Measurements from ENCODE around the gene SPRY2.
"Not testable (repeated sequence)": the region's sequence is repeated elsewhere in the genome, so short reads cannot be mapped to it uniquely, and the experiment has no call there.

SPRY2 gene

GRCh38 chr13:80348750-80349149, 7.8 kb upstream of the SPRY2 start:
- Histone ChIP-seq H3K9me2 (replicated peaks; ENCODE audit: low read depth, low read length) (no peaks in the 10 kb centered on the region), H3F3A (ENCODE audit: low read depth) (no peaks in the 10 kb centered on the region), H4K20me1 (ENCODE audit: insufficient read depth, low read length, poor library complexity, severe bottlenecking) (no peaks in the 10 kb centered on the region), H2AFZ (ENCODE audit: low read length) (peak overlapping the region; percentile 49; the same call in 1 of the 2 replicates), H3K27me3 (ENCODE audit: insufficient read depth, low read length, poor library complexity, severe bottlenecking) (no peaks in the 10 kb centered on the region), H3K36me3 (ENCODE audit: insufficient read depth, low read length) (no peaks in the 10 kb centered on the region), H3K79me2 (ENCODE audit: insufficient read depth, low read length) (no peaks in the 10 kb centered on the region), H3K9ac (ENCODE audit: low read depth, low read length, poor library complexity, severe bottlenecking) (no peak overlapping the region), H3K4me1 (ENCODE audit: insufficient read depth, low read length, poor library complexity, severe bottlenecking) (peaks cover 1% of the 10 kb centered on the region), H3K9me3 (ENCODE audit: insufficient read depth, low read depth, low read length) (no peaks in the 10 kb centered on the region), H3K4me2 (ENCODE audit: low read depth, low read length, poor library complexity, severe bottlenecking) (no peak overlapping the region), H3K4me3 (ENCODE audit: low read length, poor library complexity, severe bottlenecking) (no peak overlapping the region)
- TF ChIP-seq EZH2phosphoT487 (IDR thresholded peaks at IDR 0.05; ENCODE audit: borderline replicate concordance) = no peak
- TF ChIP-seq, protein P1, sequence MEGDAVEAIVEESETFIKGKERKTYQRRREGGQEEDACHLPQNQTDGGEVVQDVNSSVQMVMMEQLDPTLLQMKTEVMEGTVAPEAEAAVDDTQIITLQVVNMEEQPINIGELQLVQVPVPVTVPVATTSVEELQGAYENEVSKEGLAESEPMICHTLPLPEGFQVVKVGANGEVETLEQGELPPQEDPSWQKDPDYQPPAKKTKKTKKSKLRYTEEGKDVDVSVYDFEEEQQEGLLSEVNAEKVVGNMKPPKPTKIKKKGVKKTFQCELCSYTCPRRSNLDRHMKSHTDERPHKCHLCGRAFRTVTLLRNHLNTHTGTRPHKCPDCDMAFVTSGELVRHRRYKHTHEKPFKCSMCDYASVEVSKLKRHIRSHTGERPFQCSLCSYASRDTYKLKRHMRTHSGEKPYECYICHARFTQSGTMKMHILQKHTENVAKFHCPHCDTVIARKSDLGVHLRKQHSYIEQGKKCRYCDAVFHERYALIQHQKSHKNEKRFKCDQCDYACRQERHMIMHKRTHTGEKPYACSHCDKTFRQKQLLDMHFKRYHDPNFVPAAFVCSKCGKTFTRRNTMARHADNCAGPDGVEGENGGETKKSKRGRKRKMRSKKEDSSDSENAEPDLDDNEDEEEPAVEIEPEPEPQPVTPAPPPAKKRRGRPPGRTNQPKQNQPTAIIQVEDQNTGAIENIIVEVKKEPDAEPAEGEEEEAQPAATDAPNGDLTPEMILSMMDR (conservative IDR thresholded peaks at IDR 0.05; ENCODE audit: low read length) = no peak

GRCh38 chr13:80348314-80348713, 7.4 kb upstream of the SPRY2 start:
- Histone ChIP-seq H3K4me1 (ENCODE audit: insufficient read depth, low read length, poor library complexity, severe bottlenecking) (peaks cover 6% of the 10 kb centered on the region), H3K9me2 (replicated peaks; ENCODE audit: low read depth, low read length) (no peaks in the 10 kb centered on the region), H3K79me2 (ENCODE audit: insufficient read depth, low read length) (no peaks in the 10 kb centered on the region), H3K9me3 (ENCODE audit: insufficient read depth, low read depth, low read length) (no peaks in the 10 kb centered on the region), H4K20me1 (ENCODE audit: insufficient read depth, low read length, poor library complexity, severe bottlenecking) (no peaks in the 10 kb centered on the region), H3K27me3 (ENCODE audit: insufficient read depth, low read length, poor library complexity, severe bottlenecking) (no peaks in the 10 kb centered on the region), H3K4me2 (ENCODE audit: low read depth, low read length, poor library complexity, severe bottlenecking) (no peak overlapping the region), H3F3A (ENCODE audit: low read depth) (no peaks in the 10 kb centered on the region), H3K9ac (ENCODE audit: low read depth, low read length, poor library complexity, severe bottlenecking) (no peak overlapping the region), H3K36me3 (ENCODE audit: insufficient read depth, low read length) (no peaks in the 10 kb centered on the region), H2AFZ (ENCODE audit: low read length) (peak overlapping the region; percentile 49; the same call in 1 of the 2 replicates), H3K4me3 (ENCODE audit: low read length, poor library complexity, severe bottlenecking) (no peak overlapping the region)
- TF ChIP-seq EZH2phosphoT487 (IDR thresholded peaks at IDR 0.05; ENCODE audit: borderline replicate concordance) = no peak
- TF ChIP-seq, protein P1 (conservative IDR thresholded peaks at IDR 0.05; ENCODE audit: low read length) = no peak

DNA sequence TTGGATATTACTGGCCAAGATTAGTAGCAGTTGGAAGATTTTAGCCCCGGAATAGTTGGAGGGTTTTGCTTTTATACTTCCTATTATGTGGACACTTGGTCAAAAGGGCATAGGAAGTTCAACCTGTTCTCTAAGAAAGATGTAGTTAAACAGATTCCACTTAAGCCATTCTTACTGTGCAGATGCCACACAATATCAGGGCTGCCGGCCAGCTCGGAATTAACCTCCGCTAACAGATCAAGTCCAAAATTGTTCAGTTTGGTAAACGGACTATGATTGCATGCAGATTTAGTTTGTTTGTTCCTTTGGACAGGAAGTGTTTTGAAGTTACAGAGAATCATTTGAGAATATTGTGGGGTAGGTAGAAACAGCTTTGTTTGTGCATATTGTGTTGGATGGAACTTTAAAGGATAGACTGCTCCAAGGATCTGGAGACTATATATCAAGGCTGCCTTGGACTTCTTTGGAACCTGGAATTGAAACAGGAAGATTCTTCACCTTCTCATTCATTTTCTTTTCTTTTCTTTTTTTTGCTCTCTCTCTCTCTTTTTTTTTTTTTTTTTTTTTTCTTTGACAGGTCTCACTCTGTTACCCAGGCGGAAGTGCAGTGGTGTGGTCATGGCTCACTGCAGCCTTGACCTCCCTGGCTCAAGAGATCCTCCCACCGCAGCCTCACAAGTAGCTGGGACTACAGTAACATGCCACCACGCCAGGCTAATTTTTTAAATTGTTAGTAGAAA, 5.0 kb upstream of the SPRY2 start:
- H3K4me3 ChIP-seq (ENCODE audit: low read length, poor library complexity, severe bottlenecking) = no peak overlapping the region
- peaks cover 13% of the 10 kb centered on the region for H3K4me1 ChIP-seq (ENCODE audit: insufficient read depth, low read length, poor library complexity, severe bottlenecking)

GRCh38 chr13:80344032-80344431, 3.1 kb upstream of the SPRY2 start:
- not testable (repeated sequence) for H3K9ac ChIP-seq (ENCODE audit: low read depth, low read length, poor library complexity, severe bottlenecking); H2AFZ ChIP-seq (ENCODE audit: low read length); H3K4me3 ChIP-seq (ENCODE audit: low read length, poor library complexity, severe bottlenecking); H3K27me3 ChIP-seq (ENCODE audit: insufficient read depth, low read length, poor library complexity, severe bottlenecking); H3K4me2 ChIP-seq (ENCODE audit: low read depth, low read length, poor library complexity, severe bottlenecking); H3K9me3 ChIP-seq (ENCODE audit: insufficient read depth, low read depth, low read length); H3K9me2 ChIP-seq (replicated peaks; ENCODE audit: low read depth, low read length); H3F3A ChIP-seq (ENCODE audit: low read depth); H3K36me3 ChIP-seq (ENCODE audit: insufficient read depth, low read length)
- Histone ChIP-seq H4K20me1 (ENCODE audit: insufficient read depth, low read length, poor library complexity, severe bottlenecking) (peaks cover 11% of the 10 kb centered on the region), H3K79me2 (ENCODE audit: insufficient read depth, low read length) (peaks cover 17% of the 10 kb centered on the region), H3K4me1 (ENCODE audit: insufficient read depth, low read length, poor library complexity, severe bottlenecking) (peaks cover 13% of the 10 kb centered on the region)

More for the DNA sequence above, 5.0 kb upstream of the SPRY2 start:
- no peaks in the 10 kb centered on the region for H3F3A ChIP-seq (ENCODE audit: low read depth)
- H3K9ac ChIP-seq (ENCODE audit: low read depth, low read length, poor library complexity, severe bottlenecking) = no peak overlapping the region
- no peak overlapping the region for H3K4me2 ChIP-seq (ENCODE audit: low read depth, low read length, poor library complexity, severe bottlenecking)
- no peaks in the 10 kb centered on the region for H3K27me3 ChIP-seq (ENCODE audit: insufficient read depth, low read length, poor library complexity, severe bottlenecking)
- no peaks in the 10 kb centered on the region for H3K36me3 ChIP-seq (ENCODE audit: insufficient read depth, low read length)
- TF ChIP-seq, protein P1 (conservative IDR thresholded peaks at IDR 0.05; ENCODE audit: low read length) = no peak
- no peak for TF ChIP-seq EZH2phosphoT487 (IDR thresholded peaks at IDR 0.05; ENCODE audit: borderline replicate concordance)
- no peaks in the 10 kb centered on the region for H3K9me3 ChIP-seq (ENCODE audit: insufficient read depth, low read depth, low read length)
- H4K20me1 ChIP-seq (ENCODE audit: insufficient read depth, low read length, poor library complexity, severe bottlenecking) = no peaks in the 10 kb centered on the region
- H3K79me2 ChIP-seq (ENCODE audit: insufficient read depth, low read length) = no peaks in the 10 kb centered on the region
- H2AFZ ChIP-seq (ENCODE audit: low read length) = no peak overlapping the region
- no peaks in the 10 kb centered on the region for H3K9me2 ChIP-seq (replicated peaks; ENCODE audit: low read depth, low read length)

Measured in Loucy (cell line).